GM12878 (cell line): ENCODE results near the gene SCN7A.

Source experiments
- BMI1 ChIP-seq: fragments of 450-650 bp; IDR thresholded peaks from 2 replicates; pipeline ENCODE4 v1.6.1; 2016; ENCODE audit warnings: mild to moderate bottlenecking, moderate library complexity, borderline replicate concordance
- CREB1 ChIP-seq: IDR thresholded peaks from 2 replicates; pipeline ENCODE4 v1.6.1; 2012; ENCODE audit warnings: low read depth, mild to moderate bottlenecking, inconsistent platforms
- EP300 ChIP-seq, 2 experiments: fragments of 150-350 bp in 1 of 2; IDR thresholded peaks; 2 replicates each; pipeline ENCODE4 v1.6.1; 2011 to 2012; ENCODE audit warnings: low read depth in 2 of 2, low read length in 2 of 2, borderline replicate concordance in 1 of 2, improper control_type of control experiment in 1 of 2, inconsistent platforms in 1 of 2; ENCODE audit not compliant: control insufficient read depth in 1 of 2
- HDGF ChIP-seq: fragments of 450-650 bp; IDR thresholded peaks from 2 replicates; pipeline ENCODE4 v1.6.1; 2016; ENCODE audit warnings: antibody characterized with exemption
- NFYA ChIP-seq: IDR thresholded peaks from 2 replicates; pipeline ENCODE4 v1.6.1; 2011; ENCODE audit warnings: low read depth, mild to moderate bottlenecking, low read length, improper control_type of control experiment, borderline replicate concordance
- POLR2A ChIP-seq: IDR thresholded peaks from 2 replicates; pipeline ENCODE4 v1.6.1; 2011; ENCODE audit warnings: low read depth, mild to moderate bottlenecking, low read length
- SP1 ChIP-seq: IDR thresholded peaks from one replicate; pipeline ENCODE4 v1.6.1; 2011; ENCODE audit warnings: low read depth, low read length
- TCF3 ChIP-seq: IDR thresholded peaks from 2 replicates; pipeline ENCODE4 v1.6.1; 2012; ENCODE audit warnings: low read depth, mild to moderate bottlenecking, low read length, borderline replicate concordance; ENCODE audit not compliant: insufficient read depth
- TF ChIP-seq, protein P1 (sequence below), 3 experiments: IDR thresholded peaks in 2 of 3; conservative IDR thresholded peaks in 1 of 3; 2 replicates each; pipeline ENCODE4 v1.5.1; 2011; ENCODE audit warnings: low read depth in 3 of 3, low read length in 3 of 3, mild to moderate bottlenecking in 3 of 3, control low read depth in 2 of 3, moderate library complexity in 2 of 3, inconsistent platforms in 1 of 3, mixed read lengths in 1 of 3; ENCODE audit not compliant: control insufficient read depth in 2 of 3, insufficient read depth in 1 of 3; ENCODE audit errors: extremely low read depth in 1 of 3
- TF ChIP-seq, protein P2 (sequence below): fragments of 450-650 bp; formaldehyde crosslinking; IDR thresholded peaks from 2 replicates; pipeline ENCODE4 v1.4.0; 2022; ENCODE audit warnings: mild to moderate bottlenecking, moderate library complexity
- TF ChIP-seq, protein P3 (sequence below): IDR thresholded peaks from 2 replicates; pipeline ENCODE4 v1.6.1; 2012; ENCODE audit warnings: improper control_type of control experiment, low read depth, low read length; ENCODE audit not compliant: insufficient replicate concordance

DNA sequence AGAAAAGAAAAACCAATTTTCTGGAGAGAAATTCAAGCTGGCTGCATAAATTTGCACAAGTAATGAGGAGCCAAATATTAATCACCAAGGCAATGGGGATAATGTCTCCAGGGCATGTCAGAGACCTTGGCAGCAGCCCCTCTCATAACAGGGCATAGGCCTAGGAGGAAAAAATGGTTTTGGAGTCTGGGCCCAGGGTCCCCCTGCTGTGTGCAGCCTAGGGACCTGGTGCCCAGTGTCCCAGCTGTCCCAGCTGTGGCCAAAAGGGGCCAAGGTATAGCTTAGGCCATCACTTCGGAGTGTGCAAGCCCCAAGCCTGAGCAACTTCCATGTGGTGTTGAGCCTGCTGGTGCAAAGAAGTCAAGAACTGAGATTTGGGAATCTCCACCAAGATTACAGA is 57.1 kb downstream of the SCN7A start:
- TF ChIP-seq NFYA (no peak), SP1 (no peak), BMI1 (no peak), CREB1 (no peak), TCF3 (no peak), POLR2A (no peak), HDGF (no peak), EP300 (IDR thresholded peaks at IDR 0.05; ENCODE audit: borderline replicate concordance in 1 of 2, control insufficient read depth in 1 of 2, low read depth in 2 of 2, low read length in 2 of 2) (no peak)
- TF ChIP-seq, protein P1, sequence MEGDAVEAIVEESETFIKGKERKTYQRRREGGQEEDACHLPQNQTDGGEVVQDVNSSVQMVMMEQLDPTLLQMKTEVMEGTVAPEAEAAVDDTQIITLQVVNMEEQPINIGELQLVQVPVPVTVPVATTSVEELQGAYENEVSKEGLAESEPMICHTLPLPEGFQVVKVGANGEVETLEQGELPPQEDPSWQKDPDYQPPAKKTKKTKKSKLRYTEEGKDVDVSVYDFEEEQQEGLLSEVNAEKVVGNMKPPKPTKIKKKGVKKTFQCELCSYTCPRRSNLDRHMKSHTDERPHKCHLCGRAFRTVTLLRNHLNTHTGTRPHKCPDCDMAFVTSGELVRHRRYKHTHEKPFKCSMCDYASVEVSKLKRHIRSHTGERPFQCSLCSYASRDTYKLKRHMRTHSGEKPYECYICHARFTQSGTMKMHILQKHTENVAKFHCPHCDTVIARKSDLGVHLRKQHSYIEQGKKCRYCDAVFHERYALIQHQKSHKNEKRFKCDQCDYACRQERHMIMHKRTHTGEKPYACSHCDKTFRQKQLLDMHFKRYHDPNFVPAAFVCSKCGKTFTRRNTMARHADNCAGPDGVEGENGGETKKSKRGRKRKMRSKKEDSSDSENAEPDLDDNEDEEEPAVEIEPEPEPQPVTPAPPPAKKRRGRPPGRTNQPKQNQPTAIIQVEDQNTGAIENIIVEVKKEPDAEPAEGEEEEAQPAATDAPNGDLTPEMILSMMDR (IDR thresholded peaks at IDR 0.05 in 2 of 3, conservative IDR thresholded peaks at IDR 0.05 in 1 of 3; ENCODE audit: control insufficient read depth in 2 of 3, extremely low read depth in 1 of 3, insufficient read depth in 1 of 3, low read depth in 3 of 3, low read length in 3 of 3), result no peak
- TF ChIP-seq, protein P2, sequence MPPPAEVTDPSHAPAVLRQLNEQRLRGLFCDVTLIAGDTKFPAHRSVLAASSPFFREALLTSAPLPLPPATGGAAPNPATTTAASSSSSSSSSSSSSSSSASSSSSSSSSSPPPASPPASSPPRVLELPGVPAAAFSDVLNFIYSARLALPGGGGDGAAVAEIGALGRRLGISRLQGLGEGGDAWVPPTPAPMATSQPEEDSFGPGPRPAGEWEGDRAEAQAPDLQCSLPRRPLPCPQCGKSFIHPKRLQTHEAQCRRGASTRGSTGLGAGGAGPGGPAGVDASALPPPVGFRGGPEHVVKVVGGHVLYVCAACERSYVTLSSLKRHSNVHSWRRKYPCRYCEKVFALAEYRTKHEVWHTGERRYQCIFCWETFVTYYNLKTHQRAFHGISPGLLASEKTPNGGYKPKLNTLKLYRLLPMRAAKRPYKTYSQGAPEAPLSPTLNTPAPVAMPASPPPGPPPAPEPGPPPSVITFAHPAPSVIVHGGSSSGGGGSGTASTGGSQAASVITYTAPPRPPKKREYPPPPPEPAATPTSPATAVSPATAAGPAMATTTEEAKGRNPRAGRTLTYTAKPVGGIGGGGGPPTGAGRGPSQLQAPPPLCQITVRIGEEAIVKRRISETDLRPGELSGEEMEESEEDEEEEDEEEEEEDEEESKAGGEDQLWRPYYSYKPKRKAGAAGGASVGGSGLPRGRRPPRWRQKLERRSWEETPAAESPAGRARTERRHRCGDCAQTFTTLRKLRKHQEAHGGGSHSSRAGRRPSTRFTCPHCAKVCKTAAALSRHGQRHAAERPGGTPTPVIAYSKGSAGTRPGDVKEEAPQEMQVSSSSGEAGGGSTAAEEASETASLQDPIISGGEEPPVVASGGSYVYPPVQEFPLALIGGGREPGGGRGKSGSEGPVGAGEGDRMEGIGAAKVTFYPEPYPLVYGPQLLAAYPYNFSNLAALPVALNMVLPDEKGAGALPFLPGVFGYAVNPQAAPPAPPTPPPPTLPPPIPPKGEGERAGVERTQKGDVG (CRISPR knock-in tag), result no peak
- TF ChIP-seq, protein P3, sequence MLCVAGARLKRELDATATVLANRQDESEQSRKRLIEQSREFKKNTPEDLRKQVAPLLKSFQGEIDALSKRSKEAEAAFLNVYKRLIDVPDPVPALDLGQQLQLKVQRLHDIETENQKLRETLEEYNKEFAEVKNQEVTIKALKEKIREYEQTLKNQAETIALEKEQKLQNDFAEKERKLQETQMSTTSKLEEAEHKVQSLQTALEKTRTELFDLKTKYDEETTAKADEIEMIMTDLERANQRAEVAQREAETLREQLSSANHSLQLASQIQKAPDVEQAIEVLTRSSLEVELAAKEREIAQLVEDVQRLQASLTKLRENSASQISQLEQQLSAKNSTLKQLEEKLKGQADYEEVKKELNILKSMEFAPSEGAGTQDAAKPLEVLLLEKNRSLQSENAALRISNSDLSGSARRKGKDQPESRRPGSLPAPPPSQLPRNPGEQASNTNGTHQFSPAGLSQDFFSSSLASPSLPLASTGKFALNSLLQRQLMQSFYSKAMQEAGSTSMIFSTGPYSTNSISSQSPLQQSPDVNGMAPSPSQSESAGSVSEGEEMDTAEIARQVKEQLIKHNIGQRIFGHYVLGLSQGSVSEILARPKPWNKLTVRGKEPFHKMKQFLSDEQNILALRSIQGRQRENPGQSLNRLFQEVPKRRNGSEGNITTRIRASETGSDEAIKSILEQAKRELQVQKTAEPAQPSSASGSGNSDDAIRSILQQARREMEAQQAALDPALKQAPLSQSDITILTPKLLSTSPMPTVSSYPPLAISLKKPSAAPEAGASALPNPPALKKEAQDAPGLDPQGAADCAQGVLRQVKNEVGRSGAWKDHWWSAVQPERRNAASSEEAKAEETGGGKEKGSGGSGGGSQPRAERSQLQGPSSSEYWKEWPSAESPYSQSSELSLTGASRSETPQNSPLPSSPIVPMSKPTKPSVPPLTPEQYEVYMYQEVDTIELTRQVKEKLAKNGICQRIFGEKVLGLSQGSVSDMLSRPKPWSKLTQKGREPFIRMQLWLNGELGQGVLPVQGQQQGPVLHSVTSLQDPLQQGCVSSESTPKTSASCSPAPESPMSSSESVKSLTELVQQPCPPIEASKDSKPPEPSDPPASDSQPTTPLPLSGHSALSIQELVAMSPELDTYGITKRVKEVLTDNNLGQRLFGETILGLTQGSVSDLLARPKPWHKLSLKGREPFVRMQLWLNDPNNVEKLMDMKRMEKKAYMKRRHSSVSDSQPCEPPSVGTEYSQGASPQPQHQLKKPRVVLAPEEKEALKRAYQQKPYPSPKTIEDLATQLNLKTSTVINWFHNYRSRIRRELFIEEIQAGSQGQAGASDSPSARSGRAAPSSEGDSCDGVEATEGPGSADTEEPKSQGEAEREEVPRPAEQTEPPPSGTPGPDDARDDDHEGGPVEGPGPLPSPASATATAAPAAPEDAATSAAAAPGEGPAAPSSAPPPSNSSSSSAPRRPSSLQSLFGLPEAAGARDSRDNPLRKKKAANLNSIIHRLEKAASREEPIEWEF, result no peak
